ENCODE measurements around the gene HECTD1. TPM values are rescaled to one million over a fixed set of nuclear protein-coding genes. Genes with fewer than 3 reads are reported as not detected.
"Not testable (repeated sequence)": the region's sequence is repeated elsewhere in the genome, so short reads cannot be mapped to it uniquely, and the experiment has no call there.

HECTD1 gene
- polyA plus RNA-seq, 1 experiment: 70.5 TPM

DNA sequence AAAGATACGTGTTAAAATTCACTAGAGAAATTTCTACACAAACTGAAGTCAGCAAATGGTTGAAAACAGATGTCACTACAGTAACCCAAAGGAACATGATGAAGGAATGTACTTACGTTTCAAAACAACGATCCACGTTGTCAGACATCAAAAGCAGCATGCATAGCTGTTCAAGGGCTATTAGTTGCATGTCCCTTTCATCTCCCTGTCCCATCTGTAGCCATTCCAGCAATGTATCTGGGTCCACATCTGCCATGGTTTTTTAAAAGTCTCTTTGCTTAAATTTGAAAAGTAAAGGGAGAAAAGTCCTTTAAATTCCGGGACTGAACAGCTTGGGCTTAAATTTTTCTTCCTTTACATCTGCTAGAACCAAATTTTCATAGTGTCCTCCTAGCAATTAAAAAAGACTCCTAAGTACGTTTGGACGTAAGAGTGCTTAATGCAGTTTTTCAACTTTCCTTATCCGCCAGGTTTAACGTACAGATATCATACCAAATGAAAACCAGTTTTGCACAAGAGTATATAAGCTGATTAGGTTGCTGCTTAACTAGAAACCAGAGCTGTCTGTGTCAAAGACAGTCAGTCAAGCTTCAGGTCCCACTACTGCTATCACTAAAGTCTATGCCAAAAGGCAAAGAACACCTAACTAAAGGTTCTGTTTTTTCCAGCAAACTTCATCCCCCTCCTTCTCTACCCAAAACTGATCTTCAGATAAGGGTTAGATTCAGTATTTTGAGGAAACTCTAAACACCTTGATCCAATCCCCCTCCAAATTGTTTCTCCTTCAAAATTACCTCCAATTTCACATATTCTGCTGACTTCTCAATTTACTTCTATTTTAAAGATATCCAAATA, 1.7 kb downstream of the HECTD1 start:
- DNase-seq (ENCODE audit: low read depth): peak; percentile 49
- ChIA-PET POLR2A (no interaction called here), CTCF (interaction anchor here (0.6 to 2.5 kb wide), 7 partner anchors 9 to 361 kb away, joined by 3 to 16 read pairs (median 3); no protein-coding TSS in a partner anchor)
- Histone ChIP-seq H3K27me3 (ENCODE audit: control insufficient read depth, insufficient read depth, low read length) (no peaks in the 10 kb centered on the region), H3K36me3 (ENCODE audit: control insufficient read depth, insufficient read depth, low read length) (no peaks in the 10 kb centered on the region), H3K4me3 (ENCODE audit: low read depth, low read length) (peak overlapping the region; percentile 83)
- no peak for TF ChIP-seq CTCF (IDR thresholded peaks at IDR 0.05; ENCODE audit: insufficient read depth, low read depth, low read length)

GRCh38 chr14:31204593-31205534, 2.7 kb downstream of the HECTD1 start:
- DNase-seq (ENCODE audit: low read depth): no peak
- TF ChIP-seq CTCF (IDR thresholded peaks at IDR 0.05; ENCODE audit: insufficient read depth, low read depth, low read length): no peak
- H3K36me3 ChIP-seq (ENCODE audit: control insufficient read depth, insufficient read depth, low read length): no peaks in the 10 kb centered on the region
- H3K4me3 ChIP-seq (ENCODE audit: low read depth, low read length): peak overlapping the region; percentile 83
- H3K27me3 ChIP-seq (ENCODE audit: control insufficient read depth, insufficient read depth, low read length): no peaks in the 10 kb centered on the region
- ChIA-PET POLR2A (no interaction called here), CTCF (interaction anchor here (0.9 kb wide), 1 partner anchor 150 kb away, joined by 3 read pairs; no protein-coding TSS in a partner anchor)

GRCh38 chr14:31203899-31204592, 3.5 kb downstream of the HECTD1 start:
- CTCF ChIA-PET; H3K36me3 ChIP-seq (ENCODE audit: control insufficient read depth, insufficient read depth, low read length); POLR2A ChIA-PET; DNase-seq (ENCODE audit: low read depth); H3K4me3 ChIP-seq (ENCODE audit: low read depth, low read length); H3K27me3 ChIP-seq (ENCODE audit: control insufficient read depth, insufficient read depth, low read length): not testable (repeated sequence)

DNA sequence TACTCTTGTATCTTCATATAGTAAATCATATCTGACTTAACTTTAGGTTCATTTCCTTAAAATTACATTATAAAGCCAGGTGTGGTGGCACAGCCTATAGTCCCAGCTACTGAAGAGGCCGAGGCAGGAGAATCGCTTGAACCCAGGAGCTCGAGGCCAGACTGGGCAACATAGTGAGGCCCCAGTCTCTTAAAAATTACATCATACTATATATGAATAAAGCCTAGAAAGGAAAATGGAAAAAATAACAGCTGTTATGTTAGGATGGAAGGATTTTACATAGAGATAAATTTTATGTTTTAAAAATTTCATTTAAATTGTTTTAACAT, 4.2 kb downstream of the HECTD1 start:
- no peaks in the 10 kb centered on the region for H3K36me3 ChIP-seq (ENCODE audit: control insufficient read depth, insufficient read depth, low read length)
- CTCF ChIA-PET: interaction anchor here (0.6 kb wide), 1 partner anchor 652 kb away, joined by 4 read pairs; no protein-coding TSS in a partner anchor
- no peaks in the 10 kb centered on the region for H3K27me3 ChIP-seq (ENCODE audit: control insufficient read depth, insufficient read depth, low read length)
- POLR2A ChIA-PET: no interaction called here
- H3K4me3 ChIP-seq (ENCODE audit: low read depth, low read length): no peak overlapping the region
- DNase-seq (ENCODE audit: low read depth): no peak
- no peak for TF ChIP-seq CTCF (IDR thresholded peaks at IDR 0.05; ENCODE audit: insufficient read depth, low read depth, low read length)

GRCh38 chr14:31201111-31201510, 6.5 kb downstream of the HECTD1 start:
- Histone ChIP-seq H3K36me3 (ENCODE audit: control insufficient read depth, insufficient read depth, low read length) (no peaks in the 10 kb centered on the region), H3K27me3 (ENCODE audit: control insufficient read depth, insufficient read depth, low read length) (no peaks in the 10 kb centered on the region), H3K4me3 (ENCODE audit: low read depth, low read length) (no peak overlapping the region)
- no peak for TF ChIP-seq CTCF (IDR thresholded peaks at IDR 0.05; ENCODE audit: insufficient read depth, low read depth, low read length)
- CTCF ChIA-PET: interaction anchor here (0.6 kb wide), 1 partner anchor 60 kb away, joined by 6 read pairs; no protein-coding TSS in a partner anchor
- POLR2A ChIA-PET: no interaction called here
- DNase-seq (ENCODE audit: low read depth): no peak

Measured in BJ (cell line).